Right cardiac atrium (tissue), 5 donors: ENCODE measurements around the gene GRIFIN. TPM values are rescaled to one million over a fixed set of nuclear protein-coding genes. Genes with fewer than 3 reads are reported as not detected.

Source experiments
- ATAC-seq, 2 donors: fragments of 200-7000 bp; cut with Tn5 transposase; one replicate each; pipeline versions ENCODE4 v1.8.0 to v1.9.1; 2020; ENCODE audit warnings: moderate library complexity in 2 of 2, mild to moderate bottlenecking in 1 of 2
- DNase-seq, 3 donors: peaks; one replicate each; pipeline ENCODE4 v3.0.0-alpha.2; 2020
- H3K27ac ChIP-seq: one replicate; pipeline ENCODE4 v1.5.1; 2013; ENCODE audit warnings: mild to moderate bottlenecking, low read length, control low read depth, moderate library complexity
- H3K27me3 ChIP-seq: one replicate; pipeline ENCODE4 v1.6.1; 2013; ENCODE audit not compliant: control insufficient read depth, insufficient read depth
- H3K4me1 ChIP-seq: one replicate; pipeline ENCODE4 v1.6.1; 2013; ENCODE audit warnings: low read length; ENCODE audit not compliant: control insufficient read depth, insufficient read depth
- H3K4me3 ChIP-seq: one replicate; pipeline ENCODE4 v1.5.1; 2013; ENCODE audit warnings: low read length, control low read depth
- H3K9me3 ChIP-seq: one replicate; pipeline ENCODE4 v1.6.1; 2013; ENCODE audit warnings: low read length; ENCODE audit not compliant: control insufficient read depth
- WGBS: extraction: QIAGEN DNeasy Blood & Tissue Kit; methylation state at CpG from one replicate; pipeline ENCODE4 v1.1.7; 2013; 5-methylcytosine and 5-hydroxymethylcytosine counted together
- intact Hi-C, 4 donors: fragments of 100-400 bp; cut with DNase I; formaldehyde crosslinking; loops; one replicate each; pipeline versions ENCODE4 v1.11.0 to v1.14.0; 2022 to 2023
- polyA plus RNA-seq: library from polyadenylated mRNA; stranded (reverse); fragments of 200-250 nt; gene quantifications from one replicate; pipeline ENCODE4 v1.2.3, GENCODE V29; 2013
- total RNA-seq, 4 donors: library from RNA; stranded (reverse); fragmentation: NEBNext Ultra II Directional; extraction: Animal tissue kit (Norgen Biotek cat#: 25700); gene quantifications; one replicate each; pipeline ENCODE4 v1.2.1, GENCODE V29; 2021
- donor health status: healthy with polysubstance abuse.
- donor health status: DM: no; HTN: yes; CAD: no.
- donor health status: DM: no; HTN: no; CAD: no.
- donor health status: DM: no; HTN: yes; CAD: no; lungs with severe emphysema.
- donor health status: DM: yes; HTN: yes; CAD: no.

The GRIFIN gene
- total and polyA plus RNA-seq, 5 donors, result not detected

- peaks cover 6% of the 10 kb centered on the region for H3K4me1 ChIP-seq
- intact Hi-C loops, result no loop called here
- 39% methylated on average over 16 of the region's 16 CpGs for WGBS
- peak; percentile 48 to 50 for ATAC-seq
- H3K9me3 ChIP-seq, result no peaks in the 10 kb centered on the region
- H3K27ac ChIP-seq, result no peak overlapping the region
- DNase-seq, result peak in 2 of 3 donors; percentile 68 to 73
- no peaks in the 10 kb centered on the region for H3K27me3 ChIP-seq
- H3K4me3 ChIP-seq, result peak overlapping the region; percentile 19
Measured at GRCh38 chr7:2452074-2452507, 24.1 kb downstream of the GRIFIN start.

GRCh38 chr7:2451171-2452073 lies 24.8 kb downstream of the GRIFIN start:
- H3K4me3 ChIP-seq, result peak overlapping the region; percentile 19
- H3K27me3 ChIP-seq, result no peaks in the 10 kb centered on the region
- no peaks in the 10 kb centered on the region for H3K9me3 ChIP-seq
- no peak overlapping the region for H3K27ac ChIP-seq
- 11% methylated on average over 34 of the region's 34 CpGs for WGBS
- intact Hi-C loops, result no loop called here
- peak; percentile 89 to 95 (median 95) for DNase-seq
- peak; percentile 94 to 96 for ATAC-seq
- H3K4me1 ChIP-seq, result peaks cover 6% of the 10 kb centered on the region

GRCh38 chr7:2450198-2451107 lies 25.7 kb downstream of the GRIFIN start:
- H3K27me3 ChIP-seq, result no peaks in the 10 kb centered on the region
- no peak overlapping the region for H3K27ac ChIP-seq
- H3K9me3 ChIP-seq, result no peaks in the 10 kb centered on the region
- no peak overlapping the region for H3K4me3 ChIP-seq
- DNase-seq (peak in 2 of 3 donors; percentile 59 to 61), ATAC-seq (peak in 1 of 2 donors; percentile 6)
- WGBS, result 53% methylated on average over 32 of the region's 32 CpGs
- H3K4me1 ChIP-seq, result peaks cover 6% of the 10 kb centered on the region
- intact Hi-C loops, result no loop called here

GRCh38 chr7:2446676-2447075 lies 29.5 kb downstream of the GRIFIN start:
- no peak overlapping the region for H3K27ac ChIP-seq
- H3K4me1 ChIP-seq, result peaks cover 2% of the 10 kb centered on the region
- ATAC-seq (no peak), DNase-seq (peak in 2 of 3 donors; percentile 25 to 47)
- H3K9me3 ChIP-seq, result no peaks in the 10 kb centered on the region
- intact Hi-C loops, result loop anchor here in 2 of 4 donors (5.0 to 10.0 kb wide), 2 partner anchors 236 to 238 kb away; partner anchors contain the start of gene AMZ1 (in 1 of the 2)
- WGBS, result 82% methylated on average over 10 of the region's 10 CpGs
- H3K4me3 ChIP-seq, result no peak overlapping the region
- no peaks in the 10 kb centered on the region for H3K27me3 ChIP-seq

GRCh38 chr7:2445898-2446555 lies 30.2 kb downstream of the GRIFIN start:
- ATAC-seq (peak in 1 of 2 donors; percentile 8), DNase-seq (peak; percentile 55 to 60 (median 58))
- Histone ChIP-seq H3K27ac (no peak overlapping the region), H3K9me3 (no peaks in the 10 kb centered on the region), H3K27me3 (no peaks in the 10 kb centered on the region), H3K4me3 (no peak overlapping the region), H3K4me1 (no peaks in the 10 kb centered on the region)
- 79% methylated on average over 21 of the region's 21 CpGs for WGBS
- intact Hi-C loops, result loop anchor here in 2 of 4 donors (5.0 to 10.0 kb wide), 2 partner anchors 236 to 239 kb away; partner anchors contain the start of gene AMZ1 (in 1 of the 2)

GRCh38 chr7:2445047-2445446 lies 31.2 kb downstream of the GRIFIN start:
- peak; percentile 47 to 60 for ATAC-seq
- Histone ChIP-seq H3K4me1 (no peaks in the 10 kb centered on the region), H3K9me3 (no peaks in the 10 kb centered on the region), H3K27me3 (no peaks in the 10 kb centered on the region), H3K4me3 (no peak overlapping the region), H3K27ac (peak overlapping the region; percentile 0)
- peak; percentile 55 to 80 (median 77) for DNase-seq
- WGBS, result 70% methylated on average over 10 of the region's 10 CpGs
- intact Hi-C loops, result loop anchor here in 2 of 4 donors (5.0 to 10.0 kb wide), 2 partner anchors 237 to 240 kb away; partner anchors contain the start of gene AMZ1 (in 1 of the 2)

- 67% methylated on average over 3 of the region's 3 CpGs for WGBS
- Histone ChIP-seq H3K27ac (no peak overlapping the region), H3K27me3 (no peaks in the 10 kb centered on the region), H3K9me3 (no peaks in the 10 kb centered on the region), H3K4me3 (no peak overlapping the region), H3K4me1 (no peaks in the 10 kb centered on the region)
- peak; percentile 63 to 69 for ATAC-seq
- intact Hi-C loops, result loop anchor here in 1 of 4 donors (10.0 kb wide), 1 partner anchor 240 kb away; the partner anchor contains the start of gene AMZ1
- DNase-seq, result peak; percentile 46 to 81 (median 55)
Measured at GRCh38 chr7:2444476-2444875, 31.7 kb downstream of the GRIFIN start.

- DNase-seq (peak in 1 of 3 donors; percentile 22), ATAC-seq (no peak)
- WGBS, result 90% methylated on average over 9 of the region's 9 CpGs
- H3K4me1 ChIP-seq, result peaks cover 3% of the 10 kb centered on the region
- H3K27me3 ChIP-seq, result no peaks in the 10 kb centered on the region
- H3K27ac ChIP-seq, result no peak overlapping the region
- intact Hi-C loops, result loop anchor here in 1 of 4 donors (10.0 kb wide), 1 partner anchor 241 kb away; the partner anchor contains the start of gene AMZ1
- no peaks in the 10 kb centered on the region for H3K9me3 ChIP-seq
- no peak overlapping the region for H3K4me3 ChIP-seq
Measured at GRCh38 chr7:2443491-2443890, 32.7 kb downstream of the GRIFIN start.

GRCh38 chr7:2441430-2442058 lies 34.7 kb downstream of the GRIFIN start:
- 90% methylated on average over 5 of the region's 5 CpGs for WGBS
- DNase-seq (peak in 1 of 3 donors; percentile 0), ATAC-seq (no peak)
- Histone ChIP-seq H3K9me3 (no peaks in the 10 kb centered on the region), H3K27me3 (no peaks in the 10 kb centered on the region), H3K4me1 (peaks cover 3% of the 10 kb centered on the region), H3K4me3 (no peak overlapping the region), H3K27ac (no peak overlapping the region)
- intact Hi-C loops, result loop anchor here in 1 of 4 donors (10.0 kb wide), 1 partner anchor 243 kb away; the partner anchor contains the start of gene AMZ1
